Activated naive CD4-positive, alpha-beta T cell treated with anti-CD3 and anti-CD28 coated beads for 36 hours (primary cell): Measurements from ENCODE around the gene MAP1B. TPM values are rescaled to one million over a fixed set of nuclear protein-coding genes. Genes with fewer than 3 reads are reported as not detected.

Source experiments
- CTCF ChIA-PET: fragments of 350-600 bp; sonication (Branson Sonifier 250); formaldehyde crosslinking; loops from one replicate; lab custom pipeline; 2021; ENCODE audit warnings: antibody characterized with exemption; lab: Charles Lee
- DNase-seq: peaks from one replicate; pipeline ENCODE4 v3.0.0-alpha.2; 2020
- H3K27ac Mint-ChIP-seq: one replicate; pipeline ENCODE4 v1.8.0; 2021; ENCODE audit warnings: mild to moderate bottlenecking, mixed read lengths
- H3K27me3 Mint-ChIP-seq: one replicate; pipeline ENCODE4 v1.8.0; 2021; ENCODE audit warnings: low read depth, mixed read lengths
- H3K36me3 Mint-ChIP-seq: one replicate; pipeline ENCODE4 v1.8.0; 2021; ENCODE audit warnings: low read depth, mixed read lengths
- H3K4me1 Mint-ChIP-seq: one replicate; pipeline ENCODE4 v1.8.0; 2021; ENCODE audit warnings: low read depth, mixed read lengths
- H3K4me3 Mint-ChIP-seq: one replicate; pipeline ENCODE4 v1.8.0; 2021; ENCODE audit warnings: mild to moderate bottlenecking, moderate library complexity, mixed read lengths
- H3K9me3 Mint-ChIP-seq: one replicate; pipeline ENCODE4 v1.8.0; 2021; ENCODE audit warnings: mixed read lengths
- intact Hi-C: fragments of 100-400 bp; cut with micrococcal nuclease; formaldehyde crosslinking; loops from one replicate; pipeline ENCODE4 v1.15.1; 2023
- total RNA-seq, 2 experiments: library from RNA; stranded (reverse); gene quantifications; one replicate each; pipeline ENCODE4 v1.2.3, GENCODE V29; 2021

MAP1B gene
- total RNA-seq, 2 experiments from 2014 or later: 0.14 to 0.32 TPM

DNA sequence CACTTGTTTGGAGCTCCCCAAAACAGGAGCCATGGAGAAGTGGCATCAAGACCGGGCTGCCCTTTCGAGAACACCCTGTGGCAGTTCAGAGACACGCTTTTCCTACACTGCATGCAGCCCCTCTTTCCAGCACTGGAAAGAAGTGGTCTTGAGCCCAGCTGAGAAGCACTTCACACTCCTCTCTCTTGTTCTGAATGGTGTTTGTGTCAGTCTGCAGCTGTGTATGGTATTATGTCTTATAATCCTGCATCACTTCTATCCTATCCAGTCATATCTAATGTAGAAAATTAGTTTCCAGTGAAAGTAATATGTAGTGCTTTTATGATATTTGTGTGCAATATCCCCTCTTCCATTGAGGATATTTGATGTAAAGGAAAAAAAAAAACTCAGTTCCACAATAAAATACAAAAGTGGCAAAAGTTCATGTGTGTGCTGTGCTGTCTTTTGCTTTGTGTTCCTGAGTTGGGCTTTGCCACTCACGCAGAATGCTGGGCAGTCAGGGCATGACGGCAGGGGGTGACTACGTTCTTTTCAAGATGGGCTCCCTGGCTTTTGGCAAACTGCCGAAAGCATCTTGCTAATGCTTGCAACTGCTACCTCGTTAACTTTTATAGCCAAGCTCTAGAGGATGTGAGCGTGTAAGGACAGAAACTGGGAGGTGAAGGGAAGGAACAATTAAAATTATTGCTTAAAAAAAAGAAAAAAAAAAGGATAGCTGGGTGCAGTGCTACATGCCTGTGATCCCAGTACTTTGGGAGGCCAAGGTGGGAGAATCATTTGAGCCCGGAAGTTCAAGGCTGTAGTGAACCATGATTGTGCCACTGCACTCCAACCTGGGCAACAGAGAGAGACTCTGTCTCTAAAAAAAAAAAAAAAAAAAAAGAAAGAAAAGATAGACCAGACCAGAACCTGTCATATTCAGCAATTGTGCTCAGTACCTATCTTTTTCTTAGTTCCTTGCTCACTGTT lies 102.2 kb downstream of the MAP1B start:
- Mint-ChIP-seq H3K27me3 (no peaks in the 10 kb centered on the region), H3K9me3 (no peaks in the 10 kb centered on the region), H3K36me3 (peaks cover 4% of the 10 kb centered on the region), H3K4me1 (peaks cover 17% of the 10 kb centered on the region), H3K4me3 (no peak overlapping the region), H3K27ac (no peak overlapping the region)
- no peak for DNase-seq
- intact Hi-C loops: no loop called here
- CTCF ChIA-PET: no interaction called here

DNA sequence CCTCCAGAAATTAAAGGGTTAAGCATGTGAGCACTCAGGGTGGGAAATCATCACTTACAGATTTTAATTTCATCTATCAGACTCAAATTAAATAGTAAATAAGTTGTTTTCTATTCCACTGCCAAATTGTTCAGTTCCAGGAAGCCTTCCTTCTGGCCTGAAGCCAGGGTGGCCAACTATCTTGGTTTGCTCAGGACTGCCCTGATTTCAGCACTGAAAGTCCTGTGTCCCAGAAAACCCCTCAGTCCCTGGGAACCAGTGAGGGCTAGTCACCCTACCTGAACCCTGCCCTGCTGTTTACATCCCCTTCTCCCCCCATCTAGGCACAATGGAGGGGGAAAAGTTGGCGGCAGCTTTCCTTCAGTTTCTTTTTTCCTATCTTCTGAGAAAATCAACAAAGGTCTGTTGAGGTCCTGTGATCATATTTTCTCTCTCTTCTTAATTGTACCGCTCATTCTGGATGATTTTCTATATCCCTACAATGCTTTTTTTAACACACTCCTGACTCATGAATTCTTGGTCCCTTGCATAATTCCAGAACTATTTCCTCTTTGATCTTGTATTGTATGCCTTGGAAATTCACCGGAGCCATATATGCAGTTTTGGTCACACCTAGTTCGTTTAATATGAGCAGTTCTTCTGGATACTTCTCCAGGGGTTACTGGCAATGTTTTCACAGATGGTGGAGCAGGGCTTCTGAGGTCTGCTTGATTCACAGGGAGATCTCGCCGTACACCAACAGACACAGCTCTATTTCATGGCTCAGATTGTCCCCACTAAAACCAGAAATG lies 103.8 kb downstream of the MAP1B start:
- Mint-ChIP-seq H3K27me3 (no peaks in the 10 kb centered on the region), H3K36me3 (peaks cover 5% of the 10 kb centered on the region), H3K9me3 (no peaks in the 10 kb centered on the region), H3K27ac (no peak overlapping the region), H3K4me3 (no peak overlapping the region), H3K4me1 (peaks cover 12% of the 10 kb centered on the region)
- CTCF ChIA-PET: no interaction called here
- no peak for DNase-seq
- intact Hi-C loops: no loop called here

GRCh38 chr5:72212171-72212570 lies 104.9 kb downstream of the MAP1B start:
- no peaks in the 10 kb centered on the region for H3K9me3 Mint-ChIP-seq
- H3K27ac Mint-ChIP-seq: no peak overlapping the region
- H3K36me3 Mint-ChIP-seq: peaks cover 12% of the 10 kb centered on the region
- intact Hi-C loops: no loop called here
- H3K27me3 Mint-ChIP-seq: no peaks in the 10 kb centered on the region
- H3K4me3 Mint-ChIP-seq: no peak overlapping the region
- H3K4me1 Mint-ChIP-seq: peaks cover 6% of the 10 kb centered on the region
- DNase-seq: no peak
- CTCF ChIA-PET: no interaction called here

DNA sequence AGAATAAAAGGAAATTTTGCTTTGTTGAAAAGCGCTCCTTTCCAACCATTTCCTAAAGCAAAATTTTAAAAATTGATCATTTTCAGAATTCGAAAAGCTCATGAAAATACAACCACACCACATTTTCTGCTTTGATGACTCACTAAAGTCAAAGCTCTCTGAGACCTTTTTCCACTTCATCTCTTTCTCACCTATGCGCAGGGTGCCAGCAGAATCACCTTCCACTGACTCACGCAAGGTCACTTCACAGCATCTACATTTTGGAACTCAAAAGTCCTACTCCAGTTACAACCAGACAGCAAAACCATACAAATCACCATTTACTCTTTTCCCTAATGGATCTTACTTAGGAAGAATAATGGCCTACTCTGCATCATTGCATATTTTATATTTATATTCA lies 106.2 kb downstream of the MAP1B start:
- Mint-ChIP-seq H3K27ac (no peak overlapping the region), H3K4me3 (no peak overlapping the region), H3K9me3 (no peaks in the 10 kb centered on the region), H3K36me3 (peaks cover 24% of the 10 kb centered on the region), H3K27me3 (no peaks in the 10 kb centered on the region), H3K4me1 (peaks cover under 1% of the 10 kb centered on the region)
- no peak for DNase-seq
- CTCF ChIA-PET: no interaction called here
- intact Hi-C loops: no loop called here

DNA sequence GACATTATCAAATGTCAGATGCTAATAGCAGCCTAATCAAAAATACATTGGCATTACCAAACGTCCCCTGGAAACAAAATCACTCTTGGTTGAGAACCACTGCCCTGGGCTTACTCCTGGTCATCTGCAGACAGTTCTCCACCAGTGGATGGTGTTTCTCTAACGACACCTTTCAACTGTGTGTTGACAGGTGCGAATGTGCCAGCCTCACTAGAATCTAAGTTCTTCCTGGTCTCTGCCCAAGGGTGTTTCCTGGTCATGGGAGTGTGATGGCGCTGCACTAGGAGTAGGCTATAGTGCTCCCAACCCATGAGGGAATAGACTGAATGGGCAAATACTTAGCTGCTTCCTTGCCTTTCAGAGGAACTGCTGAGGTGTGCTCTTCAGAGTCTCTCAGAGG lies 106.9 kb downstream of the MAP1B start:
- no peak for DNase-seq
- Mint-ChIP-seq H3K4me1 (no peaks in the 10 kb centered on the region), H3K4me3 (no peak overlapping the region), H3K9me3 (no peaks in the 10 kb centered on the region), H3K27me3 (no peaks in the 10 kb centered on the region), H3K27ac (no peak overlapping the region), H3K36me3 (peaks cover 30% of the 10 kb centered on the region)
- intact Hi-C loops: no loop called here
- CTCF ChIA-PET: no interaction called here

DNA sequence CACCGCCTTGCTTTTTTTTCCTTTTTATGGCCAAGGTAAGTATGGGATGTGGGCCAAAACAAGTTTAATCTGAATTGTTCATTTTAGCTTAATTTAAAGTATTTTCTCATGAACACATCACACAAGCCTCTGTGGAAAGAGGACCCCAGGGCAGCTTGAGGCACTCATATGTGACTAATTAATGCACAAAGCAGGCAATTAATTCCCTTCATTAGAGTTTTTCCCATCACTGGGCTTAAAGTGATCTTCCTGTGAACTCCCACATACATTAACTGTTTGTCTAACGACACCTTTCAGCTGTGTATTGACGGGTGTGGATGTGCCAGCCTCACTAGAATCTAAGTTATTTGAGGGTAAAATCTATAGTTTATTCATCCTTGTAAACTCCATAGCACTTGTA lies 109.5 kb downstream of the MAP1B start:
- Mint-ChIP-seq H3K36me3 (peaks cover 49% of the 10 kb centered on the region), H3K4me1 (no peaks in the 10 kb centered on the region), H3K9me3 (no peaks in the 10 kb centered on the region), H3K4me3 (no peak overlapping the region), H3K27ac (no peak overlapping the region), H3K27me3 (no peaks in the 10 kb centered on the region)
- intact Hi-C loops: no loop called here
- CTCF ChIA-PET: no interaction called here
- no peak for DNase-seq

DNA sequence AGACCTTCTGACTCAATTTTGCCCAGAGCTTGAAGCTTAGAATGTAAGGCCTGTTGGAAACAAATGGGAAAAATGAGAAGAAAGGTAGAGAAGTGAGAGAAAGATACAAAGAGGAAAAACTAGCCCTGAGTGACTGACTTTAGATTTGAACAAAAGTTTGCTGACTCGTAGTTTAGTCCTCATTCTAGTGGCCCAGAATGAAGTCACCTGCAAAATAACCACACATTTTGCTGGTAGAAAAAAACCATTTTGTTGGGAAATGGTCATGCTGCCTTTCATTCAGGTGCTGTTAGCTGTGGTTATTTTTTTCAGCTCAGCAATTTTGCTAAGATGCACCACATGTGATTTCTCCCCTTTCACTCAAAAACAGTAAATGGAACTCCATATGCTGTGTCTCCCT lies 113.8 kb downstream of the MAP1B start:
- no peak for DNase-seq
- intact Hi-C loops: no loop called here
- H3K4me1 Mint-ChIP-seq: no peaks in the 10 kb centered on the region
- H3K36me3 Mint-ChIP-seq: peaks cover 78% of the 10 kb centered on the region
- H3K27ac Mint-ChIP-seq: no peak overlapping the region
- H3K27me3 Mint-ChIP-seq: no peaks in the 10 kb centered on the region
- CTCF ChIA-PET: no interaction called here
- H3K9me3 Mint-ChIP-seq: no peaks in the 10 kb centered on the region
- no peak overlapping the region for H3K4me3 Mint-ChIP-seq

GRCh38 chr5:72221541-72221940 lies 114.3 kb downstream of the MAP1B start:
- Mint-ChIP-seq H3K4me1 (no peaks in the 10 kb centered on the region), H3K27ac (no peak overlapping the region), H3K9me3 (no peaks in the 10 kb centered on the region), H3K4me3 (no peak overlapping the region), H3K36me3 (peaks cover 80% of the 10 kb centered on the region), H3K27me3 (no peaks in the 10 kb centered on the region)
- DNase-seq: no peak
- CTCF ChIA-PET: no interaction called here
- intact Hi-C loops: no loop called here

GRCh38 chr5:72222521-72222920 lies 115.2 kb downstream of the MAP1B start:
- Mint-ChIP-seq H3K27me3 (no peaks in the 10 kb centered on the region), H3K4me1 (no peaks in the 10 kb centered on the region), H3K4me3 (no peak overlapping the region), H3K27ac (no peak overlapping the region), H3K36me3 (peaks cover 81% of the 10 kb centered on the region), H3K9me3 (no peaks in the 10 kb centered on the region)
- intact Hi-C loops: no loop called here
- CTCF ChIA-PET: no interaction called here
- DNase-seq: no peak

DNA sequence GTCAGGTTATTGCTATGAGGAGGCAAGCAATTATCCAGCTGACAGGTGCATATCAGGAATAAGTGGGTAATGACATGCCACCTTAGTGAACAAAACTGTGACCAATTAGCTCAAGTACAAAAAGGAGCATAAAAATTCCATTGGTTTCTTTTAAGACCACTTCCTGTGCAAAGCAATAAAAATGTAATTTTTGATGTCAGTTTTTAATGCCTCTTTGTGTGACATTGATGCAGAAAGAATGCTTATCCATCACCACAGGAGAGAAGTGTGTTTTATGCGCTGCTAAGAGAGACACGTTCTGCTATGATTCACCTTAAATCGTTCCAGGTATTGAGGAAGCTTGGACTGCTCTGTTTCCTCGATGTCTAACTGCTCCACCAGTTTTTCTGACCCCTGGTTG lies 116.1 kb downstream of the MAP1B start:
- peaks cover 75% of the 10 kb centered on the region for H3K36me3 Mint-ChIP-seq
- H3K9me3 Mint-ChIP-seq: no peaks in the 10 kb centered on the region
- intact Hi-C loops: no loop called here
- no peak for DNase-seq
- CTCF ChIA-PET: no interaction called here
- no peaks in the 10 kb centered on the region for H3K27me3 Mint-ChIP-seq
- H3K4me1 Mint-ChIP-seq: no peaks in the 10 kb centered on the region
- no peak overlapping the region for H3K4me3 Mint-ChIP-seq
- H3K27ac Mint-ChIP-seq: no peak overlapping the region

- H3K4me1 Mint-ChIP-seq: no peaks in the 10 kb centered on the region
- no peak overlapping the region for H3K27ac Mint-ChIP-seq
- CTCF ChIA-PET: no interaction called here
- peaks cover 63% of the 10 kb centered on the region for H3K36me3 Mint-ChIP-seq
- intact Hi-C loops: no loop called here
- no peaks in the 10 kb centered on the region for H3K9me3 Mint-ChIP-seq
- H3K27me3 Mint-ChIP-seq: no peaks in the 10 kb centered on the region
- DNase-seq: no peak
- no peak overlapping the region for H3K4me3 Mint-ChIP-seq
These were observed 117.7 kb downstream of the MAP1B start for GRCh38 chr5:72224946-72225463.

- Mint-ChIP-seq H3K4me3 (no peak overlapping the region), H3K27me3 (no peaks in the 10 kb centered on the region), H3K27ac (no peak overlapping the region), H3K9me3 (no peaks in the 10 kb centered on the region), H3K4me1 (peaks cover 6% of the 10 kb centered on the region), H3K36me3 (peaks cover 65% of the 10 kb centered on the region)
- intact Hi-C loops: no loop called here
- CTCF ChIA-PET: no interaction called here
- no peak for DNase-seq
These were observed 118.5 kb downstream of the MAP1B start for GRCh38 chr5:72225741-72226140.
